HG03139 (cell line): ENCODE measurements around the gene ZDHHC14.
"Not testable (repeated sequence)": the region's sequence is repeated elsewhere in the genome, so short reads cannot be mapped to it uniquely, and the experiment has no call there.

Experiments used
- ATAC-seq: cut with Tn5 transposase; IDR thresholded peaks from one replicate; pipeline ENCODE4 v1.9.1; 2021; ENCODE audit not compliant: unreplicated experiment

ZDHHC14 gene

GRCh38 chr6:157405986-157406385 lies 25.0 kb downstream of the ZDHHC14 start:
- no peak for ATAC-seq

GRCh38 chr6:157406661-157407060 lies 25.7 kb downstream of the ZDHHC14 start:
- no peak for ATAC-seq

GRCh38 chr6:157407646-157408045 lies 26.7 kb downstream of the ZDHHC14 start:
- ATAC-seq, result no peak

GRCh38 chr6:157408427-157408826 lies 27.4 kb downstream of the ZDHHC14 start:
- not testable (repeated sequence) for ATAC-seq

DNA sequence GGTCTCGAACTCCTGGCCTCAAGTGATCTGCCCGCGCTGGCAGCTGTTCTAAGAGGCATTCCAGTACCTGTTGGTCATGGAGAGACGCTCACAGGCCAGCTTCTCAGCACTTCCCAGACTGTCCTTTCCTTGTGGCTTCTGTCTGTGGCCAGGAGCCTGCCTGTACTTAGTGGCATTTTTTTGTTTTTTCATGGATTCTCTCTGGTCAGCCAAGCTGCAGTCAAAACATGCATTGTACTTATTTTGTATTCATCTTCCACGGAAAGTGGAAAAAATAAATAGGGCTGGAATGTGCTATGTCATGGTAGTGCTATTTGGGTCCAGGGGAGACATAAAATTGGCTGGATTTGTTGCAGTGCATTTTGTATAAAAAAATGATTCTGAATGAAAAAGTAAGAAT lies 29.1 kb downstream of the ZDHHC14 start:
- no peak for ATAC-seq

- ATAC-seq, result no peak
These were observed 30.4 kb downstream of the ZDHHC14 start for GRCh38 chr6:157411368-157411767.

GRCh38 chr6:157412791-157413190 lies 31.8 kb downstream of the ZDHHC14 start:
- ATAC-seq, result no peak

DNA sequence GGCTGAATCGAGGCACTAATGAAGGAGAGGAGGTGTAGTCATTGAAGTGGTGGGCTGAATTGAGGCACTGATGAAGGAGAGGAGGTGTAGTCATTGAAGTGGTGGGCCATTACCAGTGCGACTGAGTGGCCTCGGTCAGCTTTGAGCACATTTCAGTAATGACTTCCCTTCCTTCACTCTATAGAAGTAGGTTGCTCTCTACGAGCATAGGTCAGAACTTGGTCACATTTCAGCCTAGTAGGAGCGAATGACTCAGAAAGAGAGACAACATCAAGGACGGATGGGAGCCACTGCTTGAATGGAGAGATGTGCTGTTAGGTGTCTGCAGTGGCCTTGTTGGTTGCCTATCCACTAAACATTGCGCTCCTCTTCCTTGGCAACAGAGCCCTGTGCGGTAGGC lies 39.5 kb downstream of the ZDHHC14 start:
- no peak for ATAC-seq

DNA sequence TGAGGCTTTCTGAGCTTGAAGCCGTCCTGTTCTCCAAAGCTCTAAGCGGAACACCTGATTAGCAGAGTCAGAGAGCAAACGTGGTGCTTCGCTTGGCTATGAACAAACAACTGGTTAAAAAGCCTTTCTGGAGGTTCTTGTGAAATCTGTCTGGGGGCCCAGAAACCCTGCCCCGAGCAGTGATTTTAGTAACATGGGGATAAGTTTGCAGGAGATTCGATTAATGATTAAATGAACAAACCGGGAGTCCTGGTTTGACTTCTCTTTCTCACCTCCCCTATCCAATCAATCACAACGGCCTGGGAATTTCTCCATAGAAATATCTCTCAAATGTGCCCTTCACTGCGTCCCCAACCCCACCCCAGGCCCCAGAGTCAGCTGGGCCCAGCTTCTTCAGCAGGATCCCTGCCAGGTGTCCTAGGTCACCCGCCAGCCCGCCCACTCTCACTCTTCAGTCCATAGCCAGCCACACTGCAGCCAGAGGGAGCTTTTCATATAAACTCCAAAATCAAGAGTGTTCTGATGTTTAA lies 43.6 kb downstream of the ZDHHC14 start:
- ATAC-seq, result no peak

GRCh38 chr6:157427969-157428368 lies 47.0 kb downstream of the ZDHHC14 start:
- ATAC-seq, result no peak

- ATAC-seq, result no peak
These were observed 47.6 kb downstream of the ZDHHC14 start for GRCh38 chr6:157428427-157429202.

DNA sequence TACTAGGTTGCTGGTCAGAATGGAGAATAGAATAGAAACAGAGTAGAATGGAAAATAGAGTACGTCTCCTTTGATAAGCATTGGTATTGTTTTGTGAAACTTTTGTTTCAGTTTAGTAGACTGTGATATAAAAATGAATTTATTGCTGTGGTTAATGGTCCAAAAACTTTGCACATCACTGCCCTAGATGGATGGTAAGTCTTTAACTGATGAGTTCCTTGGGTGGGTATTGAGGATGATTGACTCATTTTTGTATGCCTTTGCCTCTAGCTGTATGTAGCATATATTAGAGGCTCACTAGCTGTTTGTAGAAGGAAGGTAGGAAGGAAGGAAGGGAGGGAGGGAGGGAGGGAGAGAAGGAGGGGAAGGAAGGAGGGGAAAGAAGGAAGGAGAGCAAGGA lies 48.3 kb downstream of the ZDHHC14 start:
- ATAC-seq, result no peak

DNA sequence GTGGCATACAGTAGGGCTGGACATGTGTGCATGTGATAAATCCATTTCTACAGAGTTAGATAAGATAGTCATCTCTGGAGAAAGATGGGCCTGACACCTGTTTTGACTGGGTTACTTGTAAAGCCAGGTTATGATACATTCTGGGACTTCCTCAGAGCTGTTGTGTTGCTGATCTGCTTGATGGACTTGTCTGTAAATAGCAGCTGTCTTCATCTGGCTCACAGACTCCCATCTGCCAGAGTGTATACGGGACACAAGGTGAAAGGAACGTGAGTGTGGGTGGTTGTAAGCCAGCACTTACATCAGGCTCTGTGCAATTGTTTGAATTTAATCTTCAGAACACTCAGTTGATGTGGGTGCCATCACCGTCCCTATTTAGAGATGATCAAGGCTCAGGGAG lies 49.8 kb downstream of the ZDHHC14 start:
- ATAC-seq, result no peak

GRCh38 chr6:157432231-157432891 lies 51.4 kb downstream of the ZDHHC14 start:
- no peak for ATAC-seq

- no peak for ATAC-seq
These were observed 51.9 kb downstream of the ZDHHC14 start for GRCh38 chr6:157432892-157433265.

- no peak for ATAC-seq
These were observed 52.7 kb downstream of the ZDHHC14 start for GRCh38 chr6:157433678-157434081.

DNA sequence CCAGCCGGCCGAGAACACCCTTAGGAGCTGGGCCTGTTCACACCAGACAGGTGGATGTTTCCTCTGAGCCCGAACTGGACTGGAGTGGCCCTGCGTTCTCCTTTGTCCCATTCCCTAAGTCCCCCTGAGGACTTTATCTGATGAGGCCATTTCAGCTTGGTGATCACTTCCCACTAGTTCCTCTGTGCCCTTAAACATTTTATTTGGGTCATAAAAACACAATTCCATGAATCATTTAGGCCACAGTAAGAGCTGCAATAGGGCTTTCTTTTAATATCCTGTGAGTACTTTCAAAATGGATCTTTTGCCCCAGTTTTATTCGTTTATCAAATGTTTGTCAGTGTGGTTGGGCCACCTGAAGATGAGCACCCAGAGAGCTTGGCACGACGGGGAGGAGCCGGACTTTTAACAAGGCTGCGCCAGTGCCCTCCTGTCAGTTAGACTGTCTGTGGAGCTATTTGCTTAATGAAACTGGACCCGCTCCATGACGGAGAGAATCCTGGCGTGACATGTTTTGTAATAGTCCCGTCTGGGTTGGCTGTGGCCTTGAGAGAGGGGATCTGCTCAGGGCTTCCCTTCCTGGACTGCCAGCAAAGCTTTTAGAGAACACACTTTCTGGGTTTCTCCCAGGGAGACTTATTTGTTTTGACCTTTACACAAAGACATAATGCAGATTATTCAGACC lies 53.5 kb downstream of the ZDHHC14 start:
- ATAC-seq, result no peak

DNA sequence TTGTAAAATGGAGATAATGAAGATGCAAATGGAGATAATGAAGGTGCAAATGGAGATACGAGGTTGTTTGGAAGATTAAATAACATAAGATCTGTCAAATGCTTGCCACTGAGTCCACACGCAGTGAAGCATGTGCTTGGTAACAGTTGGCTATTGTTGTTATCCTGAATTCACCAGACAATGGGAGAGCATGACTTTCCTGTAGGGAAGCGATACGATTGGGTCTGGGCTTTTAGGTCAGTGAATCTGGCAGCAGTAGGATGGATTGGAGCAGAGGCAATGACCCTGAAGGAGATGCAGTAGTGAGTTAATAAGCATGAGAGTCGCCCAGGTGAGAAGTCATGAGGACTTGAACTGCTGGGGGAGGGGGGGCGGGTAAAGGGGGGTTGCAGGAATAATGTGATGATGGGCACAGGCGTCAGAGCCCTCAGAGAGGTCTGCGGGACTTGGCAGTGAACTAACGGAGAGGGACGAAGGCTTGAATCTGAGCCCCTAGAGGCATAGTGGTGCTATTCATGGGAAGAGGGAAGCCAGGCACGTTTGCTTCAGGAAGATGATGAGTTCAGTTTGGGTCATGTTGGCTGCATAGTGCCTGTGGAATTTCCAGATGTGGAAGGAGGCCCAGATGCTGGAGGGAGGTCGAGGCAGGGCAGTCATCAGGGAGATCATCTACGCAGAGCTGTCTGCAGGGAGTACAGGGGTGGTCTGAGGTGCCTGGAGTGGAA lies 55.4 kb downstream of the ZDHHC14 start:
- ATAC-seq, result no peak

DNA sequence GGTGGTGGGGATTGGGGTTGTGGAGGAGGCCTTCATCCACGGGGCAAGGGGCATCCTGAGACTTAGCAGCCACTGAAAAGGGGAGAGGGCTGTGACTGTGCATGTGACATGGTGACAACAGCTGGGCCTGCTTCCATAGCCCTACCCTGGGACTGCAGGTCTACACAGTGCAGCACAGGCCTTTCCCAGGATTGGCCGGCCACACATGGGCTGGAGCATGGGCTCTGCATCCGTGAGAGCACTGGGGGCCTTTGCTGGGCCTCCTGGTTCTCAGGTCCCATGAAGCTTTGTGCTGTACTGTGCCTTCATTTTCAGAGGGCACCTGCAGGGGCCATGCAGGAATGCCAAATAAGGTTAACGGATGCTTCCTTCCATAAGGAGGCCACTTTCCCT lies 56.0 kb downstream of the ZDHHC14 start:
- no peak for ATAC-seq

GRCh38 chr6:157438611-157439111 lies 57.7 kb downstream of the ZDHHC14 start:
- no peak for ATAC-seq

DNA sequence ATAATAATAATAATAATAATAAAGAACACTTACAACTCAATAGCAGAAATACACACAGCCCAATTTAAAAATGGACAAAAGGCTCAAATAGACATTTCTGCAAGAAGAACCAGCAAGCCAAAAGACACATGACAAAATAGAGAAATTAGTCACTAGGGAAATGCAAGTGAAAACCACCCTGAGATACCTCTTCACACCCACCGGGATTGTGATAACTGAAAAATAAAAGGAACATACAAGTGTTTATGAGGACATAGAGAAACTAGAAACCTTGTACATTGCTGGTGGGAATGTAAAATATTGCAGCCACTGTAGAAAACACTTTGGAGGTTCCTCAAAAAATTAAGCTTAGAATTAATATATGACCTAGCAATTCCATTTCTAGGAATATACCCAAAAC lies 59.2 kb downstream of the ZDHHC14 start:
- ATAC-seq, result no peak
